ENCODE data around the gene PARP1.

PARP1 gene

GRCh38 chr1:226397011-226397926 is 10.6 kb downstream of the PARP1 start:
- TF ChIP-seq CTCF (IDR thresholded peaks at IDR 0.05; ENCODE audit: insufficient read depth, low read depth, low read length, missing control alignments), result no peak
- H3K4me3 ChIP-seq (ENCODE audit: low read depth, low read length), result no peak overlapping the region
- DNase-seq (ENCODE audit: low read depth), result no peak

- H3K4me3 ChIP-seq (ENCODE audit: low read depth, low read length), result no peak overlapping the region
- DNase-seq (ENCODE audit: low read depth), result no peak
- no peak for TF ChIP-seq CTCF (IDR thresholded peaks at IDR 0.05; ENCODE audit: insufficient read depth, low read depth, low read length, missing control alignments)
Measured at GRCh38 chr1:226395753-226396152, 12.1 kb downstream of the PARP1 start.

DNA sequence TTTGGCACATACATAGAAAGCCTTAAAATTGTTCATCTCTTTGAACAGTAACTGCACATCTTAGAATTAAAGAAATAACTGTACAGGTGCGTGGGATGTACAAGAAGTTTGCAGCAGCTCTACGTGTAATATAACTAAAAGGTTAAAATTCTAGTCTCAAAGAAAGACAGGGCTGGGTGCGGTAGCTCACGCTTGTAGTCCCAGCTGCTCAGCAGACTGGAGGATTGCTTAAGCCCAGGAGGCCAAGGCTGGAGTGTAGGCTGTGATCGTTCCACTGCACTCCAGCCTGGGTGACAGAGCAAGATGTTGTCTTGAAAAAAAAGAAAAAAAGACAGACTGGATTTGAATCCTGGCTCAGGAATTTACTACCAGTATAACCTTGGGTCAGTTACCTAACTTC is 13.4 kb downstream of the PARP1 start:
- DNase-seq (ENCODE audit: low read depth), result no peak
- no peak for TF ChIP-seq CTCF (IDR thresholded peaks at IDR 0.05; ENCODE audit: insufficient read depth, low read depth, low read length, missing control alignments)
- H3K4me3 ChIP-seq (ENCODE audit: low read depth, low read length), result no peak overlapping the region

- H3K4me3 ChIP-seq (ENCODE audit: low read depth, low read length), result no peak overlapping the region
- no peak for DNase-seq (ENCODE audit: low read depth)
- no peak for TF ChIP-seq CTCF (IDR thresholded peaks at IDR 0.05; ENCODE audit: insufficient read depth, low read depth, low read length, missing control alignments)
Measured at GRCh38 chr1:226390681-226391080, 17.2 kb downstream of the PARP1 start.

DNA sequence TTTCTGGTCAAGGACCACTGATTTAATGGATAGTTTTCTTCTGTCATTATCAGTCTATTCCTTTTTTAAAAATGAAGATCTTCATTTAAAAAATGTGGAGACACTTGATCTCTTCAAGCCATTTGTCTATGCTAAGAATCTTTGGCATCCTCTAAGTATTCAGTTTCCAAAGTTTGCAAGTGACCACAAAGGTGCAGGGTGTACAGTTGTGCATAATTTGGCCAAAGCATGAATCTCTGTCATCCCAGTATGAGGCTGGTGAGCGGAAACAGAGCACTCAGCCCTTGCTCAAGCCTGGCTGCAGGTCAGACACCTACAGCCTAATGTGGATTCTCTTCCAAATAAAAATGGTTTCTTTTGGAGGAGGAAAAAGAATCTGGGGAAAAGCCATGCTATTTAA is 19.8 kb downstream of the PARP1 start:
- TF ChIP-seq CTCF (IDR thresholded peaks at IDR 0.05; ENCODE audit: insufficient read depth, low read depth, low read length, missing control alignments), result no peak

GRCh38 chr1:226384717-226385116 is 23.2 kb downstream of the PARP1 start:
- no peak overlapping the region for H3K4me3 ChIP-seq (ENCODE audit: low read depth, low read length)
- DNase-seq (ENCODE audit: low read depth), result no peak
- no peak for TF ChIP-seq CTCF (IDR thresholded peaks at IDR 0.05; ENCODE audit: insufficient read depth, low read depth, low read length, missing control alignments)

More for the DNA sequence above, 19.8 kb downstream of the PARP1 start:
- no peak for DNase-seq (ENCODE audit: low read depth)
- no peak overlapping the region for H3K4me3 ChIP-seq (ENCODE audit: low read depth, low read length)

DNA sequence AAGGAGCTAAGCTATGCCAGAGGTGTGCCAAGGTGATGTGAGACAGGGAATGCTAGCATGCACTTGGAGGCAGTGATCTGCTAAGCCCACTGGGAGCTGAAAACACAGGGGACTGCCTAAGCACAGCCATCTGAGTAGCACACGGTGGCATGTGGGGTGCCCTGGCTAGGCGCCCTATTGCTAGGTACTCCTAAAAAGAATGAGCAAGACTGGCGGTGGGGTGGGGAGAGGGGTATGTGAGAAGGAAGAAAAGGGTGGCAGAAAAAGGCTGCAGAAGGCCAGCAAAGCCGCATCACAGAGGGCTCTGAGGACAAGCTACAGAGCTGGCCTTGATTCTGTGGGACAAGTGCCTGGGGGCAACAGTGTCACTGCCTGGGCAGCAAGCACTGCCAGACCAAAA is 23.9 kb downstream of the PARP1 start:
- no peak overlapping the region for H3K4me3 ChIP-seq (ENCODE audit: low read depth, low read length)
- no peak for TF ChIP-seq CTCF (IDR thresholded peaks at IDR 0.05; ENCODE audit: insufficient read depth, low read depth, low read length, missing control alignments)
- no peak for DNase-seq (ENCODE audit: low read depth)

All from GM12865 (cell line).